ENCODE results near the gene CAV2.

DNA sequence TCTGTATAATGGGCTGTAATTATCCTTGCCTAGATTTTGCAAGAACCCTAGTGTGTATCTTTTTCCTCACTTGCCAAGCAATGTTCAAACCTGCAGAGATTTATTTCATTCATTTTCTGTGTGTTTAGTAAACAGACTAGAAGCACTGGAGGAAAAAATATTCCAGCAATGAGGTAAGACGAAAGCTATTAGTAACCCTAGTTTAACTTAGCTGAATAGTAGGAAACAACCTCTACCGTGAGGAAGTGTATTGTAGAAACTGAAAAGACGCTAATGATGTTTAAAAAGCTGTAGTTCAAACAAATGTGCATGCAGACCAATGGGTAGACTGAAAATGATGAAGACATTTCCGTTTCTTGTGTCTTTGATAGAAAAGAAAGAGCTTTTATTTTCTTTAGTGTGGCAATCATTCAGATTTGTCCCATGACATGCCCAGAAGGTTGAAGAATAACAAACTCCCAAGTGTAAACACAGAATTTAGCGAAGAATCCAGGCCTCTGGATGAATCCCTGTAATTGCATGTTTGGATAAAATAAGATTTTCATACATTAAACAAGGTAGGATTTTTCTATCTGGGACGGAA is 46.0 kb downstream of the CAV2 start:
- no peak for TF ChIP-seq CTCF (conservative IDR thresholded peaks at IDR 0.05 in 1 of 2, IDR thresholded peaks at IDR 0.05 in 1 of 2; ENCODE audit: extremely low read depth in 1 of 2, insufficient read depth in 1 of 2, low read depth in 1 of 2, low read length in 2 of 2)
- TF ChIP-seq EZH2 (IDR thresholded peaks at IDR 0.05; ENCODE audit: borderline replicate concordance, low read length) = no peak
